Measurements from ENCODE around the gene PLXDC2. TPM values are rescaled to one million over a fixed set of nuclear protein-coding genes. Genes with fewer than 3 reads are reported as not detected.

The PLXDC2 gene
- total and polyA plus RNA-seq, 8 donors, result 2.1 to 57.2 (median 11.2) TPM

GRCh38 chr10:19876570-19876969 is 60.3 kb downstream of the PLXDC2 start:
- Histone ChIP-seq H3K36me3 (no peaks in the 10 kb centered on the region), H3K4me1 (no peaks in the 10 kb centered on the region), H3K9me3 (no peaks in the 10 kb centered on the region), H3K27ac (no peak overlapping the region), H3K27me3 (no peaks in the 10 kb centered on the region), H3K4me3 (no peak overlapping the region)
- no peak for TF ChIP-seq EP300 (IDR thresholded peaks at IDR 0.05)
- no peak for TF ChIP-seq POLR2AphosphoS5 (IDR thresholded peaks at IDR 0.05)
- TF ChIP-seq POLR2A (IDR thresholded peaks at IDR 0.05), result no peak
- 65 to 73% (median 69%) methylated on average over 2 of the region's 2 CpGs for WGBS, 5 donors
- no peak for DNase-seq
- intact Hi-C loops (cut with DNase I; ENCODE audit: low total_unique reads), result no loop called here

GRCh38 chr10:19877466-19878255 is 61.4 kb downstream of the PLXDC2 start:
- no peaks in the 10 kb centered on the region for H3K27me3 ChIP-seq
- no peaks in the 10 kb centered on the region for H3K4me1 ChIP-seq
- H3K36me3 ChIP-seq, result no peaks in the 10 kb centered on the region
- no peak for DNase-seq
- TF ChIP-seq POLR2A (IDR thresholded peaks at IDR 0.05), result no peak
- no peak for TF ChIP-seq CTCF (IDR thresholded peaks at IDR 0.05)
- TF ChIP-seq POLR2AphosphoS5 (IDR thresholded peaks at IDR 0.05), result no peak
- TF ChIP-seq EP300 (IDR thresholded peaks at IDR 0.05), result no peak
- H3K27ac ChIP-seq, result no peak overlapping the region
- 76 to 88% (median 86%) methylated on average over 8 of the region's 8 CpGs for WGBS, 5 donors
- no peaks in the 10 kb centered on the region for H3K9me3 ChIP-seq
- H3K4me3 ChIP-seq, result no peak overlapping the region
- intact Hi-C loops (cut with DNase I; ENCODE audit: low total_unique reads), result no loop called here

GRCh38 chr10:19882621-19883020 is 66.4 kb downstream of the PLXDC2 start:
- H3K27ac ChIP-seq, result no peak overlapping the region
- WGBS, 5 donors, result 73 to 87% (median 82%) methylated on average over 5 of the region's 5 CpGs
- TF ChIP-seq EP300 (IDR thresholded peaks at IDR 0.05) (no peak), POLR2AphosphoS5 (IDR thresholded peaks at IDR 0.05) (no peak), POLR2A (IDR thresholded peaks at IDR 0.05) (no peak), CTCF (IDR thresholded peaks at IDR 0.05) (no peak)
- no peaks in the 10 kb centered on the region for H3K4me1 ChIP-seq
- H3K4me3 ChIP-seq, result no peak overlapping the region
- no peaks in the 10 kb centered on the region for H3K36me3 ChIP-seq
- intact Hi-C loops (cut with DNase I; ENCODE audit: low total_unique reads), result no loop called here
- DNase-seq, result no peak
- H3K9me3 ChIP-seq, result no peaks in the 10 kb centered on the region
- no peaks in the 10 kb centered on the region for H3K27me3 ChIP-seq

- WGBS, 5 donors, result 56 to 66% (median 57%) methylated on average over 3 of the region's 3 CpGs
- no peak for DNase-seq
- intact Hi-C loops (cut with DNase I; ENCODE audit: low total_unique reads), result no loop called here
- H3K27me3 ChIP-seq, result no peaks in the 10 kb centered on the region
- H3K4me1 ChIP-seq, result no peaks in the 10 kb centered on the region
- H3K36me3 ChIP-seq, result no peaks in the 10 kb centered on the region
- TF ChIP-seq CTCF (IDR thresholded peaks at IDR 0.05) (no peak), POLR2A (IDR thresholded peaks at IDR 0.05) (no peak), EP300 (IDR thresholded peaks at IDR 0.05) (no peak)
- H3K9me3 ChIP-seq, result no peaks in the 10 kb centered on the region
- H3K27ac ChIP-seq, result no peak overlapping the region
- no peak overlapping the region for H3K4me3 ChIP-seq
Observed at GRCh38 chr10:19888061-19888660, 71.9 kb downstream of the PLXDC2 start.

GRCh38 chr10:19889256-19889655 is 73.0 kb downstream of the PLXDC2 start:
- intact Hi-C loops (cut with DNase I; ENCODE audit: low total_unique reads), result no loop called here

More at GRCh38 chr10:19889256-19889655, 73.0 kb downstream of the PLXDC2 start:
- no peaks in the 10 kb centered on the region for H3K4me1 ChIP-seq
- no peaks in the 10 kb centered on the region for H3K36me3 ChIP-seq
- no peak overlapping the region for H3K27ac ChIP-seq
- TF ChIP-seq POLR2A (IDR thresholded peaks at IDR 0.05), result no peak
- TF ChIP-seq CTCF (IDR thresholded peaks at IDR 0.05), result no peak
- no peak for TF ChIP-seq EP300 (IDR thresholded peaks at IDR 0.05)
- TF ChIP-seq POLR2AphosphoS5 (IDR thresholded peaks at IDR 0.05), result no peak
- H3K4me3 ChIP-seq, result no peak overlapping the region
- WGBS, 5 donors, result 48 to 78% (median 65%) methylated on average over 2 of the region's 2 CpGs
- DNase-seq, result no peak
- H3K27me3 ChIP-seq, result no peaks in the 10 kb centered on the region
- H3K9me3 ChIP-seq, result no peaks in the 10 kb centered on the region
